Stimulated activated naive CD4-positive, alpha-beta T cell (primary cell): ENCODE data around the gene ZFYVE28.

Experiments
- DNase-seq, 6 experiments: peaks; one replicate each; lab custom pipeline; 2025; lab: John Stamatoyannopoulos, UW

Gene ZFYVE28

GRCh38 chr4:2333356-2333841 lies 85.0 kb downstream of the ZFYVE28 start:
- no peak for DNase-seq

GRCh38 chr4:2332976-2333319 lies 85.5 kb downstream of the ZFYVE28 start:
- no peak for DNase-seq

- DNase-seq: no peak
These were observed 86.1 kb downstream of the ZFYVE28 start for GRCh38 chr4:2332201-2332975.

GRCh38 chr4:2331519-2332200 lies 86.8 kb downstream of the ZFYVE28 start:
- no peak for DNase-seq

GRCh38 chr4:2331043-2331420 lies 87.4 kb downstream of the ZFYVE28 start:
- DNase-seq: no peak

GRCh38 chr4:2330091-2331042 lies 88.1 kb downstream of the ZFYVE28 start:
- DNase-seq: no peak

GRCh38 chr4:2327579-2327978 lies 90.9 kb downstream of the ZFYVE28 start:
- no peak for DNase-seq

GRCh38 chr4:2324891-2325290 lies 93.6 kb downstream of the ZFYVE28 start:
- DNase-seq: no peak

GRCh38 chr4:2322841-2323240 lies 95.6 kb downstream of the ZFYVE28 start:
- DNase-seq: no peak

GRCh38 chr4:2322227-2322626 lies 96.2 kb downstream of the ZFYVE28 start:
- DNase-seq: no peak

- no peak for DNase-seq
These were observed 96.9 kb downstream of the ZFYVE28 start for GRCh38 chr4:2321279-2322196.

- DNase-seq: no peak
These were observed 97.7 kb downstream of the ZFYVE28 start for GRCh38 chr4:2320746-2321145.

- DNase-seq: no peak
These were observed 98.3 kb downstream of the ZFYVE28 start for GRCh38 chr4:2320152-2320551.

GRCh38 chr4:2318885-2319284 lies 99.6 kb downstream of the ZFYVE28 start:
- DNase-seq: no peak

- DNase-seq: no peak
These were observed 100.0 kb downstream of the ZFYVE28 start for GRCh38 chr4:2318476-2318875.

GRCh38 chr4:2313366-2313765 lies 105.1 kb downstream of the ZFYVE28 start:
- DNase-seq: no peak

GRCh38 chr4:2306773-2307410 lies 111.6 kb downstream of the ZFYVE28 start:
- no peak for DNase-seq

- DNase-seq: no peak
These were observed 112.5 kb downstream of the ZFYVE28 start for GRCh38 chr4:2305766-2306501.

- no peak for DNase-seq
These were observed 113.4 kb downstream of the ZFYVE28 start for GRCh38 chr4:2304877-2305561.
